Astrocyte (in vitro differentiated cells and primary cell): ENCODE results near the gene MYOD1. TPM values are rescaled to one million over a fixed set of nuclear protein-coding genes. Genes with fewer than 3 reads are reported as not detected.

Experiments used
- DNase-seq: peaks from one replicate; pipeline ENCODE4 v3.0.0-alpha.2; 2010; ENCODE audit warnings: low read depth
- FAIRE-seq: peaks from 2 replicates; lab custom pipeline; 2011; peaks lifted over from hg19 to GRCh38; lab: Jason Lieb, UNC
- H2AFZ ChIP-seq: 2 replicates; pipeline ENCODE4 v1.6.0; 2012; ENCODE audit warnings: low read depth, low read length, inconsistent platforms
- H3K27ac ChIP-seq: 2 replicates; pipeline ENCODE4 v1.5.1; 2011; ENCODE audit warnings: low read depth, low read length, inconsistent platforms
- H3K27me3 ChIP-seq: 2 replicates; pipeline ENCODE4 v1.6.0; 2011; ENCODE audit warnings: low read length, inconsistent platforms; ENCODE audit not compliant: insufficient read depth
- H3K36me3 ChIP-seq: 2 replicates; pipeline ENCODE4 v1.5.1; 2011; ENCODE audit warnings: low read length, inconsistent platforms; ENCODE audit not compliant: insufficient read depth
- H3K4me1 ChIP-seq: 2 replicates; pipeline ENCODE4 v1.5.1; 2011; ENCODE audit warnings: low read length, inconsistent platforms; ENCODE audit not compliant: insufficient read depth
- H3K4me2 ChIP-seq: 2 replicates; pipeline ENCODE4 v1.6.0; 2012; ENCODE audit warnings: low read length, inconsistent platforms
- H3K4me3 ChIP-seq: 2 replicates; pipeline ENCODE4 v1.5.1; 2011; ENCODE audit warnings: low read depth, mild to moderate bottlenecking, low read length, inconsistent platforms; ENCODE audit not compliant: insufficient read depth
- H3K79me2 ChIP-seq: 2 replicates; pipeline ENCODE4 v1.6.0; 2012; ENCODE audit warnings: mild to moderate bottlenecking, low read length, inconsistent platforms; ENCODE audit not compliant: insufficient read depth
- H3K9ac ChIP-seq: 2 replicates; pipeline ENCODE4 v1.6.0; 2012; ENCODE audit warnings: mild to moderate bottlenecking, low read length, inconsistent platforms
- H3K9me3 ChIP-seq: 2 replicates; pipeline ENCODE4 v1.5.1; 2012; ENCODE audit warnings: low read depth, mild to moderate bottlenecking, low read length, inconsistent platforms; ENCODE audit not compliant: insufficient read depth
- H4K20me1 ChIP-seq: 2 replicates; pipeline ENCODE4 v1.6.0; 2012; ENCODE audit warnings: low read length, inconsistent platforms; ENCODE audit not compliant: insufficient read depth
- H3K27ac Mint-ChIP-seq: one replicate; pipeline ENCODE4 v1.8.0; 2021; ENCODE audit warnings: mild to moderate bottlenecking, mixed read lengths; ENCODE audit not compliant: unreplicated experiment
- H3K27me3 Mint-ChIP-seq: one replicate; pipeline ENCODE4 v1.8.0; 2021; ENCODE audit warnings: low read depth, mixed read lengths; ENCODE audit not compliant: unreplicated experiment
- H3K36me3 Mint-ChIP-seq: one replicate; pipeline ENCODE4 v1.8.0; 2021; ENCODE audit warnings: low read depth, mixed read lengths; ENCODE audit not compliant: unreplicated experiment
- H3K4me1 Mint-ChIP-seq: one replicate; pipeline ENCODE4 v1.8.0; 2021; ENCODE audit warnings: low read depth, mixed read lengths; ENCODE audit not compliant: unreplicated experiment
- H3K4me3 Mint-ChIP-seq: one replicate; pipeline ENCODE4 v1.8.0; 2021; ENCODE audit warnings: mild to moderate bottlenecking, moderate library complexity, mixed read lengths; ENCODE audit not compliant: unreplicated experiment
- H3K9me3 Mint-ChIP-seq: one replicate; pipeline ENCODE4 v1.8.0; 2021; ENCODE audit warnings: mild to moderate bottlenecking, mixed read lengths; ENCODE audit not compliant: unreplicated experiment
- EZH2 ChIP-seq: IDR thresholded peaks from 2 replicates; pipeline ENCODE4 v1.6.1; 2012; ENCODE audit warnings: mild to moderate bottlenecking, low read length, inconsistent platforms; ENCODE audit not compliant: insufficient read depth
- total RNA-seq: library from RNA; stranded (reverse); gene quantifications from 2 replicates; pipeline ENCODE4 v1.2.1, GENCODE V29; 2021
- TF ChIP-seq, protein P1 (sequence below): IDR thresholded peaks from 2 replicates; pipeline ENCODE4 v1.5.1; 2011; ENCODE audit warnings: low read depth, mild to moderate bottlenecking, inconsistent platforms, low read length, moderate library complexity; ENCODE audit not compliant: insufficient read depth

Gene MYOD1
- total RNA-seq, 1 donor from 2014 or later, result not detected

DNA sequence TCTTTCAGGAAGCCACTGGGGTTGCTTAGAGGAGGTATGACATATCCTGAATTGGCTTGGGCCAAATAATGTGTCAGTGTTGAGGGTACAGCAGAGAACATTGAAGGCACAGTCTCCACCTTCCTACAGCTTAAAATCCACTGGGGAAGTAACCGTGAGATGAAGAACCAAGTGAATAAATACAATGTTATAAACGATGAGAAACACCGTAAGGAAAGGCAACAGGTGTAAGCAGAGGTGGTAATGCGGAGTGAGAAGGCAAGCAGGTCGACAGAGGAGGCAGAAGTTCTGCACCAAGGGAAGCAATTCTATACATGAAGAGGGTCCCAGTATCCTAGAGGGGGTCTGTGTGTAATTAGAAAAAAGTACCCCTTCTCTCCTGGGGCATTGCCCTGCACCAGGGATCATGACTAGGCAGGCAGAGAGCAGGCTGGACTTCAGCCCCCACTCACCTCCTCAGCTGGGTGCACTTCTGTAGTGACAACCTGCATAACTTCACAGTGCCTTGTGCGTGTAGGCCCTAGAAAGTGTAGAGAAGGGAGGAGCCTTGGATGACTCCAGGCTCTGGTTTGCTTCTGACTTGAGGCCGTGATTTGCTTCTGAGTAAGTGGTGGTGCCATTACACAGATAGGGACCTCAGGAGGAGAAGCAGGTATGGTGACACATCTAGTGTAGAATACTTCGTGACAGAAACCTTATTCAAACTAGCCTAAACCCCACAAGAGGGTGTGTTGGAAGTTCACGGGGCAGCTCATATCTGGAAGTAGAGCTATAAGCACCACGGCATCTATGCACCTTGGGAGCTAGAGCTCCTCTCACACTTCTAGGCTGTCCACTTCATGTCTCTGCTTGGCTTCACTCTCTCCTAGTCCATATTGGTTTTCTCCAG is 4.9 kb downstream of the MYOD1 start:
- peaks cover 5% of the 10 kb centered on the region for H4K20me1 ChIP-seq
- H3K79me2 ChIP-seq, result no peaks in the 10 kb centered on the region
- no peak overlapping the region for H3K27ac ChIP-seq
- no peak overlapping the region for H3K4me2 ChIP-seq
- no peak overlapping the region for H3K4me3 ChIP-seq
- Mint-ChIP-seq H3K4me3 (no peak overlapping the region), H3K9me3 (no peaks in the 10 kb centered on the region), H3K4me1 (no peaks in the 10 kb centered on the region), H3K27me3 (peaks cover 73% of the 10 kb centered on the region), H3K36me3 (no peaks in the 10 kb centered on the region), H3K27ac (no peak overlapping the region)
- H3K9me3 ChIP-seq, result no peaks in the 10 kb centered on the region
- no peaks in the 10 kb centered on the region for H3K4me1 ChIP-seq
- TF ChIP-seq EZH2, result no peak
- TF ChIP-seq, protein P1, sequence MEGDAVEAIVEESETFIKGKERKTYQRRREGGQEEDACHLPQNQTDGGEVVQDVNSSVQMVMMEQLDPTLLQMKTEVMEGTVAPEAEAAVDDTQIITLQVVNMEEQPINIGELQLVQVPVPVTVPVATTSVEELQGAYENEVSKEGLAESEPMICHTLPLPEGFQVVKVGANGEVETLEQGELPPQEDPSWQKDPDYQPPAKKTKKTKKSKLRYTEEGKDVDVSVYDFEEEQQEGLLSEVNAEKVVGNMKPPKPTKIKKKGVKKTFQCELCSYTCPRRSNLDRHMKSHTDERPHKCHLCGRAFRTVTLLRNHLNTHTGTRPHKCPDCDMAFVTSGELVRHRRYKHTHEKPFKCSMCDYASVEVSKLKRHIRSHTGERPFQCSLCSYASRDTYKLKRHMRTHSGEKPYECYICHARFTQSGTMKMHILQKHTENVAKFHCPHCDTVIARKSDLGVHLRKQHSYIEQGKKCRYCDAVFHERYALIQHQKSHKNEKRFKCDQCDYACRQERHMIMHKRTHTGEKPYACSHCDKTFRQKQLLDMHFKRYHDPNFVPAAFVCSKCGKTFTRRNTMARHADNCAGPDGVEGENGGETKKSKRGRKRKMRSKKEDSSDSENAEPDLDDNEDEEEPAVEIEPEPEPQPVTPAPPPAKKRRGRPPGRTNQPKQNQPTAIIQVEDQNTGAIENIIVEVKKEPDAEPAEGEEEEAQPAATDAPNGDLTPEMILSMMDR, result no peak
- H3K9ac ChIP-seq, result no peak overlapping the region
- no peaks in the 10 kb centered on the region for H3K36me3 ChIP-seq
- no peak for DNase-seq
- H3K27me3 ChIP-seq, result peaks cover 66% of the 10 kb centered on the region
- no peak for FAIRE-seq
- no peak overlapping the region for H2AFZ ChIP-seq

DNA sequence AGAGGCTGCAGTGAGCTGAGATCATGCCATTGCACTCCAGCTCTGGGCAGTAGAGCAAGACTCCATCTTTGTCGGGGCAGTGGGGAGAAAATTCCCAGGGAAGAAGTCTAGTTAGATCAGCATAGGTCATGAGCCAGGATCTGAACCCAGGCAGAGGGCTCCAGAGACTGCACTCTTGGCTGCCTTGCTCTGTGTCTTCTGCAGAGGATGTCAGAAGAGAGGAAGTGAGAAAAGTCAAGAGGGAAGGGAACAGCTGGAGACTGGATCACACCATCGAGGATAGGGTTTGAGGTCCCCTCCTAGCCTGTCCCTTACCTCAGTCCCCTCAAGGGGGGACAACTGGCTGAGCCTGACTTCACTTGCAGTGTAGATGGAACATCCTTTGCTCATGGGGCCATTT is 5.8 kb downstream of the MYOD1 start:
- no peaks in the 10 kb centered on the region for H3K36me3 Mint-ChIP-seq
- TF ChIP-seq, protein P1, result no peak
- no peak for TF ChIP-seq EZH2
- no peak overlapping the region for H3K27ac Mint-ChIP-seq
- H3K4me1 Mint-ChIP-seq, result no peaks in the 10 kb centered on the region
- FAIRE-seq (no peak), DNase-seq (no peak)
- no peaks in the 10 kb centered on the region for H3K79me2 ChIP-seq
- no peaks in the 10 kb centered on the region for H3K4me1 ChIP-seq
- peaks cover 77% of the 10 kb centered on the region for H3K27me3 Mint-ChIP-seq
- no peak overlapping the region for H2AFZ ChIP-seq
- H3K27ac ChIP-seq, result no peak overlapping the region
- no peak overlapping the region for H3K4me3 Mint-ChIP-seq
- H3K9me3 ChIP-seq, result no peaks in the 10 kb centered on the region
- H3K4me2 ChIP-seq, result no peak overlapping the region
- no peaks in the 10 kb centered on the region for H3K9me3 Mint-ChIP-seq
- H3K9ac ChIP-seq, result no peak overlapping the region
- H3K4me3 ChIP-seq, result no peak overlapping the region
- peaks cover 5% of the 10 kb centered on the region for H4K20me1 ChIP-seq
- peaks cover 59% of the 10 kb centered on the region for H3K27me3 ChIP-seq
- H3K36me3 ChIP-seq, result no peaks in the 10 kb centered on the region

DNA sequence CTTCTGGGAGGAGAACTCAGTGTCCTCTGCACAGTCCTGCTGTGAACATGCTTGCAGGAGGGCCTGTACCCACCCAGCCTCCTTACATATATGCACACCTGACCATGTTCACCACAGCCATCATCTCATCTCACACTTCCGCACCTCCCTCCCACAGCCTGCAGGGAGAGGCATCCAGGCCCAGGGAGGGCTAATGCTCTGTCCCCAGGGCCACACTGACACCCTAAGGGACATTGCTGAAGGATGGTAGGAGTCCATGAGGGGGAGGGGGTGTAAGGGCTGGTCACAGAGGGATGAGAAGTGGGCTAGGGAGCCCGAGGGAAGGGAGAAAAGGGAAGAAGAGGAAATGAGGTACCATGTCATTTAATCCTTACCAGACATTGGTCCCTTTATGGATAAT is 10.8 kb downstream of the MYOD1 start:
- Histone ChIP-seq H3K27ac (no peak overlapping the region), H3K36me3 (no peaks in the 10 kb centered on the region), H3K4me3 (no peak overlapping the region), H3K27me3 (peaks cover 27% of the 10 kb centered on the region), H3K79me2 (no peaks in the 10 kb centered on the region), H4K20me1 (peaks cover 8% of the 10 kb centered on the region), H3K4me1 (no peaks in the 10 kb centered on the region), H3K9ac (no peak overlapping the region), H3K4me2 (no peak overlapping the region), H3K9me3 (no peaks in the 10 kb centered on the region), H2AFZ (no peak overlapping the region)
- Mint-ChIP-seq H3K9me3 (no peaks in the 10 kb centered on the region), H3K27me3 (peaks cover 64% of the 10 kb centered on the region), H3K4me3 (no peak overlapping the region), H3K27ac (no peak overlapping the region), H3K36me3 (peaks cover 2% of the 10 kb centered on the region), H3K4me1 (no peaks in the 10 kb centered on the region)
- no peak for TF ChIP-seq EZH2
- TF ChIP-seq, protein P1, result no peak
- FAIRE-seq, result no peak
- DNase-seq, result no peak
